Natural killer cell treated with Interleukin-12 subunit alpha and Interleukin-12 subunit beta and Interleukin-15 and Interleukin-18, amount 100 ng/mL, for 72 hours (primary cell): ENCODE results near the gene GMEB2. TPM values are rescaled to one million over a fixed set of nuclear protein-coding genes. Genes with fewer than 3 reads are reported as not detected.
A peak's percentile ranks its signal among the peaks of the same experiment; 100 is the strongest.

Experiments used
- ATAC-seq, 2 donors: fragments of 150-1000 bp; cut with Tn5 transposase in 1 of 2; sonication (Bioruptor Pico), chemical (Tn5 transposase) in 1 of 2; 2 replicates each; pipeline ENCODE4 v1.10.0; 2021
- DNase-seq: peaks from one replicate; pipeline ENCODE4 v3.0.0; 2022; ENCODE audit warnings: low spot score
- H3K27ac Mint-ChIP-seq, 2 donors: 1 replicate in 1 of 2; 2 replicates in 1 of 2; pipeline ENCODE4 v1.8.0; 2022; ENCODE audit warnings: mixed read lengths in 2 of 2, mild to moderate bottlenecking in 1 of 2, moderate library complexity in 1 of 2
- H3K27me3 Mint-ChIP-seq, 2 donors: 1 replicate in 1 of 2; 2 replicates in 1 of 2; pipeline ENCODE4 v1.8.0; 2022; ENCODE audit warnings: mixed read lengths in 2 of 2
- H3K36me3 Mint-ChIP-seq: one replicate; pipeline ENCODE4 v1.8.0; 2022; ENCODE audit warnings: mixed read lengths
- H3K4me1 Mint-ChIP-seq, 2 donors: 1 replicate in 1 of 2; 2 replicates in 1 of 2; pipeline ENCODE4 v1.8.0; 2022; ENCODE audit warnings: low read depth in 2 of 2, mixed read lengths in 2 of 2, mild to moderate bottlenecking in 1 of 2
- H3K4me3 Mint-ChIP-seq: one replicate; pipeline ENCODE4 v1.8.0; 2022; ENCODE audit warnings: mixed read lengths
- H3K9me3 Mint-ChIP-seq: 2 replicates; pipeline ENCODE4 v1.8.0; 2022; ENCODE audit warnings: mixed read lengths
- total RNA-seq, 2 donors: library from RNA; stranded (reverse); gene quantifications; one replicate each; pipeline ENCODE4 v1.2.3, GENCODE V29; 2022

The GMEB2 gene
- total RNA-seq, 2 donors from 2014 or later = 14.7 to 15.5 TPM

GRCh38 chr20:63541371-63541770 is 85.5 kb downstream of the GMEB2 start:
- no peaks in the 10 kb centered on the region for H3K36me3 Mint-ChIP-seq
- no peak overlapping the region for H3K27ac Mint-ChIP-seq
- peaks cover 0 to 7% of the 10 kb centered on the region in 2 donors for H3K27me3 Mint-ChIP-seq
- peaks cover 5 to 12% of the 10 kb centered on the region in 2 donors for H3K4me1 Mint-ChIP-seq
- H3K9me3 Mint-ChIP-seq = no peaks in the 10 kb centered on the region
- DNase-seq = no peak
- no peak overlapping the region for H3K4me3 Mint-ChIP-seq
- ATAC-seq = no peak

- peaks cover 5 to 15% of the 10 kb centered on the region in 2 donors for H3K4me1 Mint-ChIP-seq
- no peak overlapping the region for H3K27ac Mint-ChIP-seq
- peaks cover 0 to 7% of the 10 kb centered on the region in 2 donors for H3K27me3 Mint-ChIP-seq
- H3K36me3 Mint-ChIP-seq = no peaks in the 10 kb centered on the region
- ATAC-seq (no peak), DNase-seq (no peak)
- no peaks in the 10 kb centered on the region for H3K9me3 Mint-ChIP-seq
- H3K4me3 Mint-ChIP-seq = no peak overlapping the region
These were observed 86.3 kb downstream of the GMEB2 start for GRCh38 chr20:63540417-63541186.

DNA sequence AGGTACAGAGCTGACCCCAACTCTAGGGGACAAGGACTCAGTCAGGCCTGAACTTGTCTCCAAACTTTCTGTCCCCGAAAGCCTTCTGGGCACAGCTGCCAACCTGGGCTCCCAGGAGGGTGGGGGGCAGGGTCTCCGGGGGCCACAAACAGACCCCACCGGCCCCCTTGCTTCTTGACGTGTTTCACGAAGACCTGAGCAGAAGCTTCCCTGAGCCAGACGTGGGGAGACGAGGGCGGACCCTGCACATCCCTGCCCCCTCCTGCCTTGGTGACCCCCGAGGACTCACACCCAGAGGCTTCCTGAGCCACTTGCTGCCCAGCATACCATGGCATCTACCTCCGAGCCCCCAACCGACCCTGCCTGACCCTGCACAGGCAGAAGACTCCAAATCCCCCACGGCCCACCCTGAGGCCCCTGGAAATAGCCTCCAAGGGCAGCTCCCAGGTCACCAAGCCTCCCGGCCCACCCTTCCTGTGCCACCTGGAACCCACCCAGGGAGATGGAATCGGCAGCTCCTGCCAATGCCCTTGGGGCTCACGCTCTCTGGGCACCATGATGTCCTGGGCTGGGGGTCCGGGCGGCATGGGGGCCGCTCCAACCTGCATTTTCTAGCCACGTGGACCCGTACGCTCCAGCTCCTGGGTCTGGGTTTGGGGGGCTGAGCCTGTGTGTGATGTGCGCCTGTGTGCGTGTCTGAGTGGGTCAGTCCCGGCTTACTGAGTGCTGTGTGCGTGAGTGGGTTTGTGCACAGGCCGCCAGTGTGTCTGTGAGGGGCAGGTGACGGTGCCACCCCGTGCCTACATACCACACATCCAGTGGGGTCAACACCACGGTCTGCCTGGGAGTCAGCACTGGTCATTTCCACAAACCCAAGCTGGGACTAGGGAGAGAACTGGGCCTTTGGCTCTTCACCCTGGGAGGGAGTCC is 87.2 kb downstream of the GMEB2 start:
- Mint-ChIP-seq H3K4me3 (no peak overlapping the region), H3K9me3 (no peaks in the 10 kb centered on the region), H3K4me1 (peaks cover 5 to 15% of the 10 kb centered on the region in 2 donors), H3K27me3 (peaks cover 0 to 7% of the 10 kb centered on the region in 2 donors), H3K27ac (no peak overlapping the region), H3K36me3 (no peaks in the 10 kb centered on the region)
- no peak for DNase-seq
- ATAC-seq = no peak

GRCh38 chr20:63539092-63539430 is 87.8 kb downstream of the GMEB2 start:
- no peaks in the 10 kb centered on the region for H3K36me3 Mint-ChIP-seq
- ATAC-seq (no peak), DNase-seq (no peak)
- H3K27ac Mint-ChIP-seq = no peak overlapping the region
- peaks cover 5 to 15% of the 10 kb centered on the region in 2 donors for H3K4me1 Mint-ChIP-seq
- no peaks in the 10 kb centered on the region for H3K9me3 Mint-ChIP-seq
- no peak overlapping the region for H3K4me3 Mint-ChIP-seq
- H3K27me3 Mint-ChIP-seq = peaks cover 0 to 7% of the 10 kb centered on the region in 2 donors

- ATAC-seq (peak; percentile 1 to 12), DNase-seq (no peak)
- Mint-ChIP-seq H3K9me3 (no peaks in the 10 kb centered on the region), H3K27me3 (peaks cover 0 to 1% of the 10 kb centered on the region in 2 donors), H3K4me1 (peaks cover under 1 to 12% of the 10 kb centered on the region in 2 donors), H3K4me3 (peak overlapping the region; percentile 76), H3K27ac (peak overlapping the region; percentile 63 to 73), H3K36me3 (no peaks in the 10 kb centered on the region)
These were observed 88.5 kb downstream of the GMEB2 start for GRCh38 chr20:63538204-63539091.

Other genes with a start within 250 kb of the GMEB2 start
- gene KCNQ2, start 154.4 kb downstream of the GMEB2 start, total RNA-seq = not detected
- gene EEF1A2, start 128.0 kb downstream of the GMEB2 start, total RNA-seq = 1 to 10 TPM; 3.1 to 6.1 TPM
- 10 to 100 TPM; 66.4 to 96.9 TPM for gene PPDPF, start 106.3 kb downstream of the GMEB2 start, total RNA-seq
- gene PTK6, start 89.7 kb downstream of the GMEB2 start, total RNA-seq = under 1 TPM in 1 of 2 donors, not detected in 1; 0.19 TPM
- not detected for gene SRMS, start 79.4 kb downstream of the GMEB2 start, total RNA-seq
- under 1 TPM; 0.31 to 0.39 TPM for gene FNDC11, start 72.9 kb downstream of the GMEB2 start, total RNA-seq
- gene HELZ2, start 52.9 kb downstream of the GMEB2 start, total RNA-seq = 10 to 100 TPM; 19.6 to 27.6 TPM
- gene STMN3, start 26.3 kb upstream of the GMEB2 start, total RNA-seq = 1 to 10 TPM in 1 of 2 donors, under 1 TPM in 1; 0.88 to 3.2 TPM
- gene RTEL1, start 31.2 kb upstream of the GMEB2 start, total RNA-seq = 10 to 100 TPM; 32.3 to 76.9 TPM
- not detected for gene TNFRSF6B, start 69.6 kb upstream of the GMEB2 start, total RNA-seq
- 10 to 100 TPM; 52.4 to 87.0 TPM for gene ARFRP1, start 80.9 kb upstream of the GMEB2 start, total RNA-seq
- 10 to 100 TPM; 40.8 to 53.0 TPM for gene ZGPAT, start 80.9 kb upstream of the GMEB2 start, total RNA-seq
- gene LIME1, start 109.6 kb upstream of the GMEB2 start, total RNA-seq = 10 to 100 TPM in 1 of 2 donors, 1 to 10 TPM in 1; 9.3 to 15.7 TPM
- 10 to 100 TPM; 21.0 to 31.1 TPM for gene SLC2A4RG, start 112.7 kb upstream of the GMEB2 start, total RNA-seq
- gene ZBTB46, start 204.2 kb upstream of the GMEB2 start, total RNA-seq = 1 to 10 TPM in 1 of 2 donors, under 1 TPM in 1; 0.25 to 1.2 TPM
- not detected for gene ABHD16B, start 234.4 kb upstream of the GMEB2 start, total RNA-seq
- gene TPD52L2, start 238.2 kb upstream of the GMEB2 start, total RNA-seq = 10 to 100 TPM; 48.8 to 60.0 TPM